Measurements from ENCODE around the gene NOX4. TPM values are rescaled to one million over a fixed set of nuclear protein-coding genes. Genes with fewer than 3 reads are reported as not detected.
A peak's percentile ranks its signal among the peaks of the same experiment; 100 is the strongest.
"Not testable (repeated sequence)": the region's sequence is repeated elsewhere in the genome, so short reads cannot be mapped to it uniquely, and the experiment has no call there.

Gene NOX4
- total RNA-seq, 1 experiment from 2014 or later: 3.0 TPM

DNA sequence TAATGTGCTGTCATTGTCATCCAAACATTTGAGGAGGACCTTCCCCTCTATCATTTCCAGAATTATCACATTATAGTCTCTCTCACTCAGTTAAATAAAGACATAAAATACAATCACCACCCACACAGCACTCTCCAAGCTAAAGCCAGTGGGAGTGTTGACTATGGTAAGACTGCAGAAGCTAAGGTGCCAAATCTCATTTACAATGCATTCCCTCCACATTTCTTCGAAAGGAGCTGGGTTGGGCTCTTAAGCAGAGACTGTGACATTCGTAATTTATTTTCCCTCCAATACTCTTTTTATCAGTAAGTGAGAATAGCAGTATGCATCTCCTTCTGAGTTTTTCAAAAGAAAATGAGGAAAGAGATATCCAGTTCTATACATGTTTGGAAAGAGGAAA lies 74.2 kb downstream of the NOX4 start:
- Mint-ChIP-seq H3K9me3 (no peaks in the 10 kb centered on the region), H3K27me3 (ENCODE audit: low read depth) (no peaks in the 10 kb centered on the region), H3K4me1 (peaks cover 13 to 14% of the 10 kb centered on the region in 2 experiments)

DNA sequence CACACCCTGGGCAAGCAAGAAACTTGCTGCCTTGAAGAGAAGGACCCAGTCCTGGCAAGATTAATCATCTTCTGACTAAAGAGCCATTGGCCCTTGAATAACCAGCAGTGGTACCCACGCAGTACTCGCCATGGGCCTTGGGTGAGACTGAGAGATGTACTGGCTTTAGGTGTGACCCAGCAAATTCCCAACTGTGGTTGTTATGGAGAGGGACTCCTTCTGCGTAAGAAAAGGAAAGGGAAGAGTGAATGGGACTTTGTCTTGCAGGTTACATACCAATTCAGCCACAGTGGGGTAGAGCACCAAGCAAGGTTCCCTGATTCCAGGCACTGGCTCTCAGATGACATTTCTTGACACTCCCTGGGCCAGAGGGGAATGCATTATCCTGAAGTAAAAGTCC lies 80.1 kb downstream of the NOX4 start:
- H3K23me2 ChIP-seq (ENCODE audit: insufficient read length, low read depth, low read length, poor library complexity, severe bottlenecking); H2BK5ac ChIP-seq (ENCODE audit: insufficient read length, low read length); H3T11ph ChIP-seq (ENCODE audit: low read length); H3K79me2 ChIP-seq (ENCODE audit: insufficient read depth, low read length); H3K56ac ChIP-seq (ENCODE audit: insufficient read length, low read depth, low read length); H4K8ac ChIP-seq (replicated peaks; ENCODE audit: insufficient read length, low read depth, low read length); H3K4me3 Mint-ChIP-seq; H3K9ac ChIP-seq (ENCODE audit: extremely low read depth, insufficient read length, low read length); H3K9me3 Mint-ChIP-seq; H3K4ac ChIP-seq (ENCODE audit: low read depth, low read length); H2BK12ac ChIP-seq (ENCODE audit: insufficient read length, low read depth, low read length); H3K18ac ChIP-seq (ENCODE audit: insufficient read length, low read depth, low read length); H2AFZ ChIP-seq (ENCODE audit: low read length); H2AK5ac ChIP-seq (ENCODE audit: insufficient read length, low read length); H4K5ac ChIP-seq (ENCODE audit: insufficient read length, low read depth, low read length); H3K79me1 ChIP-seq (ENCODE audit: insufficient read depth, low read depth, low read length, poor library complexity, severe bottlenecking); H2BK120ac ChIP-seq (ENCODE audit: low read depth, low read length, poor library complexity, severe bottlenecking); H3K14ac ChIP-seq (ENCODE audit: insufficient read depth, low read length); H3K27ac ChIP-seq (ENCODE audit: insufficient read length, low read depth, low read length); H4K20me1 ChIP-seq (ENCODE audit: control insufficient read depth, insufficient read depth, insufficient read length); H4K91ac ChIP-seq (ENCODE audit: insufficient read length, low read depth, low read length); H3K23ac ChIP-seq (ENCODE audit: insufficient read length, low read depth, low read length); H3K9me3 ChIP-seq (ENCODE audit: control insufficient read depth, low read depth, low read length); H3K4me1 ChIP-seq (ENCODE audit: insufficient read depth, low read length); H3K4me2 ChIP-seq (ENCODE audit: insufficient read depth, insufficient read length, low read length); H3K27me3 Mint-ChIP-seq (ENCODE audit: low read depth); H3K36me3 Mint-ChIP-seq (ENCODE audit: insufficient read depth in 1 of 3, low read depth in 3 of 3); H3K27me3 ChIP-seq (ENCODE audit: insufficient read depth, low read length); H2BK20ac ChIP-seq (ENCODE audit: low read depth, low read length, poor library complexity, severe bottlenecking); H2BK15ac ChIP-seq (ENCODE audit: low read depth, low read length): not testable (repeated sequence)
- no CpG with 5 or more reads among the region's 3 CpGs for WGBS (ENCODE audit: extremely low coverage, insufficient read length, low lambda C conversion rate)
- DNase-seq: peak; percentile 45
- peaks cover 10 to 12% of the 10 kb centered on the region in 2 experiments for H3K4me1 Mint-ChIP-seq
- H3K27ac Mint-ChIP-seq: peak overlapping the region in 2 of 3 experiments; percentile 23 to 65; a peak in 3 of 7 replicates

More for the DNA sequence above, 74.2 kb downstream of the NOX4 start:
- H2BK12ac ChIP-seq (ENCODE audit: insufficient read length, low read depth, low read length): no peak overlapping the region
- H3K56ac ChIP-seq (ENCODE audit: insufficient read length, low read depth, low read length): no peak overlapping the region
- no peak overlapping the region for H3K18ac ChIP-seq (ENCODE audit: insufficient read length, low read depth, low read length)
- H2AK5ac ChIP-seq (ENCODE audit: insufficient read length, low read length): no peak overlapping the region
- H3K27ac ChIP-seq (ENCODE audit: insufficient read length, low read depth, low read length): no peak overlapping the region
- Mint-ChIP-seq H3K27ac (peak overlapping the region in 2 of 3 experiments; percentile 58 to 86; a peak in 2 of 7 replicates), H3K4me3 (no peak overlapping the region), H3K36me3 (ENCODE audit: insufficient read depth in 1 of 3, low read depth in 3 of 3) (peaks cover 0 to under 1% (median 0%) of the 10 kb centered on the region in 3 experiments; a peak in 1 of 7 replicates)
- no peak overlapping the region for H4K8ac ChIP-seq (replicated peaks; ENCODE audit: insufficient read length, low read depth, low read length)
- H3K79me2 ChIP-seq (ENCODE audit: insufficient read depth, low read length): no peaks in the 10 kb centered on the region
- H4K5ac ChIP-seq (ENCODE audit: insufficient read length, low read depth, low read length): no peak overlapping the region
- no peak overlapping the region for H2BK15ac ChIP-seq (ENCODE audit: low read depth, low read length)
- H3K4ac ChIP-seq (ENCODE audit: low read depth, low read length): no peak overlapping the region
- H3K9me3 ChIP-seq (ENCODE audit: control insufficient read depth, low read depth, low read length): no peaks in the 10 kb centered on the region
- H3T11ph ChIP-seq (ENCODE audit: low read length): no peak overlapping the region
- no peak overlapping the region for H4K91ac ChIP-seq (ENCODE audit: insufficient read length, low read depth, low read length)
- H2BK20ac ChIP-seq (ENCODE audit: low read depth, low read length, poor library complexity, severe bottlenecking): no peak overlapping the region
- no peak overlapping the region for H2BK120ac ChIP-seq (ENCODE audit: low read depth, low read length, poor library complexity, severe bottlenecking)
- H2AFZ ChIP-seq (ENCODE audit: low read length): no peak overlapping the region
- H4K20me1 ChIP-seq (ENCODE audit: control insufficient read depth, insufficient read depth, insufficient read length): no peaks in the 10 kb centered on the region
- H3K27me3 ChIP-seq (ENCODE audit: insufficient read depth, low read length): no peaks in the 10 kb centered on the region
- H3K79me1 ChIP-seq (ENCODE audit: insufficient read depth, low read depth, low read length, poor library complexity, severe bottlenecking): no peaks in the 10 kb centered on the region
- H3K14ac ChIP-seq (ENCODE audit: insufficient read depth, low read length): no peak overlapping the region
- H2BK5ac ChIP-seq (ENCODE audit: insufficient read length, low read length): no peak overlapping the region
- no peak for DNase-seq
- TF ChIP-seq, protein P1, sequence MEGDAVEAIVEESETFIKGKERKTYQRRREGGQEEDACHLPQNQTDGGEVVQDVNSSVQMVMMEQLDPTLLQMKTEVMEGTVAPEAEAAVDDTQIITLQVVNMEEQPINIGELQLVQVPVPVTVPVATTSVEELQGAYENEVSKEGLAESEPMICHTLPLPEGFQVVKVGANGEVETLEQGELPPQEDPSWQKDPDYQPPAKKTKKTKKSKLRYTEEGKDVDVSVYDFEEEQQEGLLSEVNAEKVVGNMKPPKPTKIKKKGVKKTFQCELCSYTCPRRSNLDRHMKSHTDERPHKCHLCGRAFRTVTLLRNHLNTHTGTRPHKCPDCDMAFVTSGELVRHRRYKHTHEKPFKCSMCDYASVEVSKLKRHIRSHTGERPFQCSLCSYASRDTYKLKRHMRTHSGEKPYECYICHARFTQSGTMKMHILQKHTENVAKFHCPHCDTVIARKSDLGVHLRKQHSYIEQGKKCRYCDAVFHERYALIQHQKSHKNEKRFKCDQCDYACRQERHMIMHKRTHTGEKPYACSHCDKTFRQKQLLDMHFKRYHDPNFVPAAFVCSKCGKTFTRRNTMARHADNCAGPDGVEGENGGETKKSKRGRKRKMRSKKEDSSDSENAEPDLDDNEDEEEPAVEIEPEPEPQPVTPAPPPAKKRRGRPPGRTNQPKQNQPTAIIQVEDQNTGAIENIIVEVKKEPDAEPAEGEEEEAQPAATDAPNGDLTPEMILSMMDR (conservative IDR thresholded peaks at IDR 0.05): no peak
- no peaks in the 10 kb centered on the region for H3K23me2 ChIP-seq (ENCODE audit: insufficient read length, low read depth, low read length, poor library complexity, severe bottlenecking)
- no peak overlapping the region for H3K23ac ChIP-seq (ENCODE audit: insufficient read length, low read depth, low read length)
- no CpG with 5 or more reads among the region's 2 CpGs for WGBS (ENCODE audit: extremely low coverage, insufficient read length, low lambda C conversion rate)
- H3K9ac ChIP-seq (ENCODE audit: extremely low read depth, insufficient read length, low read length): no peak overlapping the region
- no peaks in the 10 kb centered on the region; the same call in 1 of the 2 replicates for H3K4me1 ChIP-seq (ENCODE audit: insufficient read depth, low read length)
- H3K4me2 ChIP-seq (ENCODE audit: insufficient read depth, insufficient read length, low read length): no peak overlapping the region
